HG03565 (cell line): ENCODE measurements around the gene TNS3.

Experiments
- ATAC-seq: cut with Tn5 transposase; IDR thresholded peaks from one replicate; pipeline ENCODE4 v1.9.1; 2021; ENCODE audit warnings: mild to moderate bottlenecking, moderate library complexity; ENCODE audit not compliant: unreplicated experiment

Gene TNS3

DNA sequence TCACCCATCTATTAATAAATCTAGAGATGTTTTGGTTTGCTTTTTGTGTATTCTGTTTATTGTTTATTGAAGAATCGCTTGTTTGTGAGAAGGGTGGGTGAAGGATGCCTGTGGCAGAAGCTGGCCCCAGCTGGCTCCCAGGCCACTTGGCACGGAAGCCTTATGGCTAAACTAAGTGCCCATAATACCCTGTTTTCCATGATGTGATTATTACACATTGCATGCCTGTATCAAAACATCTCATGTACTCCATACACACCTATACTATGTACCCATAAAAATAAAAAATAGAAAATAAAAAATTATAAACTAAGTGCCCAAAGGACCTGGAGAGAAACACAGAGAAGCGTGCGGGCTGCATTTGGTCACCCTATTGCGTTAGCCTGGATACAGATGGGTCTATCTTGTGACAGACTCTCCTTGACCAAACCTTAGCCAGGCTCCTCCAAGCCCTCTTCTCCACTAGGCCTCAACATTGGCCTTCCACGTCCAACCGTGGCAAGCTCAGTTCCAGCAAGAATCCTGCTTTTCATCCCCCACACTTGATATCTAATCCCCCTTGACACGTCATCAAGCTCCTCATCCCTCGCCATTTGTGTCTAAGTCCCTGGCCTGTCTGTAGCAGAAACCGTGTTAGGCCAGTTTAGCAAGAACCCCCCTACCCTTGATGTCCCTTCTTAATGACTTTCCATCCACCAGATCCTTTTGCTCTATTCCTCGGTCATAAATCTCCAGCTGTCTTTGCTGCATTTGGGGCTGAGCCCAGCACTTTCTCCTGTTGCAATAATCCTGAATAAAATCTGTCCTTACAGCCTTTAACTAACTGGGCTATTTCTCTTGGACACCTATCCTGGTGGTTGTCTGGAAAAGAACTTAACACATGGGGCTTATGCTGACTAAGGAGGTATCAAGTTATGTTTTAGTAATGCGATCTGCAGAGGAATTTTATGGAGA is 245.2 kb downstream of the TNS3 start:
- ATAC-seq = no peak

DNA sequence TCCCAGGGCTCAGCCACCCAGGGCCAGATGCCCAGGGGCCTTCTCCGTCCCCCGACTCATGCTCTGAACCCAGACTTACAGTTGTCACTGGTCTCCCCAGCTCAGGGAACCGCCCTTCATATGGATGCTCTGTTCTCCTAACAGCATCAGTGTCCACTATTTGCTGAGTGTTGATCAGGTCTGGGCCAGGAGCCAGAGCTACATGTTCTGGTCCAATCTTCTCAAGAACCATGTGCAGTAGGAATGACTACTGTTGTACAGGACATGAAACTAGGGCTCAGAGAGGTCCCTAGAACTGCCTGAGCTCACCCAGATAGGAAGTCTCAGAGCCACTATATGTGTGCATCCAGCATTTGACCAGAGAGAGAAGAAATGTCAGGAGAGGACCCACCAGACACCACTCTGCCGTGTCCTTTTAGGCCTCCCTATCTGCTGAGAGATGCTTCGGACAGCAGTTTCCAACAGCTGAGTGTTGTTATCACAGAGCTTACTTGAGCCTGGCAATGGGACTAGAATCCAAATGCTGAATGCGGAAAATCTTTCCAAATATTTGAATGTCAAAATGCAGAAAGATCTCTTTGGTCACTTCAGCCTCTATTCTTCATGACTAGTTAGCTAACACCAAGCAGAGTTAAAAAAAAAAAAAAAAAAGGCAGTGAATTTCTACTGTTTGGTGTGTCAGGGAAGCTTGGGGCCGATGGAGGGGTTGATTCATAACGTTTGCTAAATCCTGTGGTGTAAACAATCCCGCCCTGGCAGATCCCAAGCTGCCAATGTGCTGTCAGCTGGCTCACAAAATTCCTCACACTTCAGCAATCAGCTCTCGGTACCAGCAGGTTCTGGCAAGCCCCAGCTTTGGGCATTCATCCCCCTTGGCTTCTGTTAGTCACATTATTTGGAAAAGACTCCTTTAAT is 246.1 kb downstream of the TNS3 start:
- no peak for ATAC-seq

DNA sequence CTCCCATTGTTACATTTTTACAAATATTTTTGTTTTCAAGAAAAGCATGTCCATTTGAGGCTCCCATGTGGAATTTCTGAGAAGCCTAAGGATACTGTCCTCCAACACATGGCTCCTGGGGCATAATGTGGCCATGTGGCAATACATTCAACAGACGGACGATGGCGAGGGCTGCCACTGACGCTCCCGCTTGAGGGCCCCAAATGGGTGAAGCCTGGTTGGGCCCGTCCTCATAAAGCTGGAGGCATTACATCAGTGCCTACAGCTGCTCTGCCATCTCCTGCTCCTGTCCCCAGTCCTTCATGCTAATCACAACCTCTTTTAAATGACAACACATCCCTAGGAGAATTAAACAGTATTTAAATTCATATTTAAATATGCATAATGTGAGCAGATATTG is 246.8 kb downstream of the TNS3 start:
- no peak for ATAC-seq

DNA sequence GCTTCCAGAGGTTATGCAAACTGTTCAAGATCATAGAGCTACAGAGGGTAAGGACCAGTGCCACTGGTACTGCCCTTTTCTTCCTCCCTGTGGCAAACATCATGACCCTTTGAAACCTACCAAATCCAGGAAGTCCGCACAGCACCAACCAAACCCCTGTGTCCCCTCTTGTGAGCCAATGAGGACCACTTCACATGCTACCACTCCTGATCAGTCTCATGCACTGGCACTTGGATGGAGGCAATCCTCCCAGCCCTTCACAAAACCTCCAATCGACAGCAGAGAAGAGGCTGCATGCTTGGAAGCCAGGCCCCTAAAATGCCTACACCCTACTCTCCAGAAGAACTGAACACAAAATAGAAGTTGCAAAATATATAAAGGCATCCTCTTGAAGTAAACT is 248.0 kb downstream of the TNS3 start:
- no peak for ATAC-seq

DNA sequence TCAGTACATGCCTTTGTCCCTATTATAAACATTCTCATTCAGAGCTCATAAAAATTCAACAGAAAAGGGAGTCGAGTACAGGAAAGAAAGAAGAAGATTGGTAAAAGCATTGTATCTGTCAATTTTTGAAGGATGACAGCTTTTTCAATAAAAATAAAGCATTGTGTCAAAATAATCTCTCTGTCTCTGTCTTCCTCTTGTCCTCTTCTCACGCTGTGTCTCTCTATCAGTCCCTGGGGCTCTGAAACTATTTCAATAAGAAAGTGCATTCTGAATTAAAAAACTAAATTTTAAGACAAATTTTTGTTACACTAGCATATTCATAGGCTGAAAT is 248.4 kb downstream of the TNS3 start:
- no peak for ATAC-seq

DNA sequence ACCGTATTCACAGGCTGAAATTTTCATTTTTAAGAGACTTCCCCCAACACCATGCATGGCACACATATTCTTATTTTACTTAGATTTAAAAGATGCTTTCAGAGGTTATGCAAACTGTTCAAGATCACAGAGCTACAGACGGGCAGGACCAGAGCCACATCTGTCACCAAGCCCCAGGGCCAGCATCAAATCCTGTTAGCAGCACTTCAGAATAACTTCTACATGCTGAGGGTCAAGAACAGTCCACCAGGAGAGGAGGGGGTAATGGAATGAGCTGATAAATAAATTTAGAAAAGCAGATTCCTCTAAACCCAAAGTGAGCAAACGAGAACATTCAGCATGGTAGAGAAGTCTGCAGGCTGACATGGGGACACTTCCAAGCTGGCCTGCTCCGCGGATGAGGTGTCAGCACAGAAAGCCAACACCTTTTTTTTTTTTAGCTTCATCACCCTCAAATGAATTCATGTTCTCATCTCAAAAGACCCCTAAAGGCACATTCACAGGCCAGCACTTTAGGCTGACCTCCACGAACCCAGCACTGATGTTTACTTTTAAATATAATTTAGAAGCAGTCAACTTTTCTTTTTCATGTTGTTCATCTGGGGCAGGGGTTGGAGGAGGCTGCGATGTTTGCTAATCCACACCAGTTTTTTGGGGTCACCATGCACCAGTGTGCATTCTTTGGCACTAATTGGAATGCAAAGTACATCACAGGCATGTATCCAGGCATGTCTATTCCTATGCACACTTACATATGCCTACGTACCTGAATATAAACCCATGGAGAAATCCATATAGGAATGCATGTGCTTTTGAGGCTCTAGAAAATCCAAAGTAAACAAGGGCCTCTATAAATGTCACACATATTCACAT is 249.0 kb downstream of the TNS3 start:
- no peak for ATAC-seq

DNA sequence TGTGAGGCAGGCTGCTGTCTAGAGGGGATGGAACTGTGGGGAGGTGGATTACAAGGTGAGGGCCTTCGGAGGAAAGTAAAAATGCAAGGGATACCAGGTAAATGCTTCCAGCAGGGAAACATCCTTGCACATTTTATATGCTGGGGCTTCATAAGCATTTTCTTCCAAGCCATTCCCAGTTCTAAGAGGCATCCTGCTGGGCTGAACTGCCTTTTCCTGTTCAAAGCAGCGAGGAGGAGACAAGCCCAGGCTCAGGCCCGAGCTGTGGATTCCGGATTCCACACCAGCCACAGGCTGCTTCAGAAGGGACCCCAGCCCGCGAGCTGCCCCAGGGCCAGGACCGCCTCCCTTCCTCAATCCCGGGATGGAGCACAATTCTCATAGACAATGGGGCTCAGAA is 249.7 kb downstream of the TNS3 start:
- no peak for ATAC-seq

- no peak for ATAC-seq
These were observed 250.7 kb downstream of the TNS3 start for GRCh38 chr7:47331179-47331565.

DNA sequence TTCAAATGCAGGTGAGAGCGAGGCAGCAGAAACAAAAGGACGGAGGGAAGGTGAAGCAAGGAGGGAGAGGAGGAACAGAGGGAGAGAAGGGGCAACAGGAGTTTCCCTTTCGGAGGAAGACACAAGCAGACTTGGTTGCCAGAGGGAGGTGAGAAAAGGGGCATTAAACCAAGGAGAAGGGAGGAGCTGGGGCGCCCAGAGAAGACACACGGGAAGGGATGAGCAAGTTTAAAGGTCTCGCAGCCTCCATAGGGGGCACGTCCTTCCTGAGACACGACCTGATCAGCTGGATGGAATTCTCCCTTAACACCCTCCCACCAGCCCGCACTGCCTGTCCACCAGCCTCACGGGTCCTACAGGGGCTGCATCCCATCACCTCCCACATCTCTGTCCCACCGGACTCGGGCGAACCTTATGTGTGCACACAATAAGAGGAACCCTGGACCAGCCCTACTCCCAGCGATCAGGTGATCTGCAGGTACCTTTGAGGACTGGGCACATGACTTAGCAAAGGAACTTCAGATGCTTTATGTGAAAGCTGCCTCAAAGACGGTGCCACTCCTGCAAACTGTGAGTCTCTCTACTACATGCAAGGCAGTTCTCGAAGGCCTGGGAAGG is 251.2 kb downstream of the TNS3 start:
- no peak for ATAC-seq

DNA sequence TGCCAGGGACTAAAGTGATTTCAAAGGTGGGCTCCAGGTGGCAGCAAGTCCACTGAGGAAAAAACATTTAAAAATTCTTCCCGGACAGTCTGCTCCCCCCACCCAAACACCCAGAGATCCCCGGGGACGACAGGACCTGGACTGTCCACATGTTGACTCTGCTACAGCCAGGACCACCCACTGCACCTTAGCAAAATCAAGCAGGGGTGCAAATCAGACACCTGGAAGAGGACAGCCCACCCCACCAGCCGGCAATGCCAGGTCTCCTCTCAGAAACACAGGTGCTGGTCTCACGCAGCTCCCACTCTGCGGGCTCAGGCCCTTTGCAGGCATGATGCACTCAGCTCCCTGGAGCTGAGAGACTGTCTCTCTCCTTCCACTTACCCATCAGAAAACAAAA is 251.9 kb downstream of the TNS3 start:
- ATAC-seq = no peak

- ATAC-seq = no peak
These were observed 252.5 kb downstream of the TNS3 start for GRCh38 chr7:47329320-47329926.

DNA sequence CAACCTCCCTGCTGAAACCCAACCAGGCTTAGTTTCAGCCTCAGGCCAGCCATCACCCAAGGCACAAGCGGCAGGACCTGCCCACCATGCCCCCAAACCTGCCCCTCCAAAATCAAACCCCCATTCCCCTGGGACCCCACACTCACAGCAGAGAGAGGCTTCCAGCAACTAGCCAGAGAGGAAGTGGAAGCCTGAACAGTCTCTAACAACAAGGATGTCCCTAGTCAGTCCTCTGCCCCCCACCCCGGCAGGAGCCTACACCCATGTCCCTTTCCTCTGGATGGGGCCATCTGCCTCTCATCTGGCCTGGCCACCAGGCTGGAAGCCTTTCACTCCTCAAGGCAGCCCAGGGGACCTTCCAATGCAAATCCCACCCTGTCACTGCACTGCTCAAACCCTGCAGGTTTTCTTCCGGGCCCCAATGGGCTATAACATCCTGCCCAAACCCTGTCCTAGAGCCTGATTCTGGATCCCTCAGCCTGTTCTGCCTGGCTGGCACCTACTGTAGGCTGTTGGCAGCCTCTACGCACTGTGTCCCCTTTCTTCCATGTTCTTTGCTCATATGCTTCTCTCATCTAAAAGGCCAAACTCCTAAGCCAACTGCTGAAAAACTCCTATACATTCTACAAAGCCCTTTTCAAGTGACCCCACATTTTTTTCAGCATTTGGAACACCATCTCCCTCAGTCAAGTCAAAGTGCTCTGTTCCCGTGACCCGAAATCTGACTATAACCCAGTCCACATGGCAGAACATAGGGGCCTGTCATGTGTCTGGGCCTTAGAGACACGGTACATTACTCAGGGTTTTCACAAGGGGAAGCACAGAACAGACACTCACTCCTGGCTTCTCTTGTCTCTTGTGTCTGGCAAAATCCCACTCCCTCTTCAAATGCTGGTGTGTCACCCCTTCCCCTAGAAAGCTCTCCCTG is 253.3 kb downstream of the TNS3 start:
- no peak for ATAC-seq

GRCh38 chr7:47327698-47328391 is 254.1 kb downstream of the TNS3 start:
- ATAC-seq = no peak

DNA sequence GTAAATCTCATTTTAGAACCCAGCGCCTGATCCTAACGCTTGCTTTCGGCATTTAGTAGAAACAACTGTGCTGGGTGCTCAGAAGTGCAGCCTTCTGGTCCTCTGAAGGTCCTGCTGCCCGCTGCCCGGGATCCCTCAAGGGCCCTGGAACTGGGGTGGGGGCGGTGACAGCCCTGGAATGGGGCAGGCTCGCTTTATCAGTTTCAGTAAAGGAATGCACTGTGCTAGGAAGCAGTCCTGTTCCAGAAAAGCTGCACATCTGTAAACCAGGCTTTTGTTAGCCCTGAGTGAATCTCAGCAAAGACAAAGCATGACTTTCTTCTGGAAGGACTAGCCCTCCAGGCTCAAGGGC is 254.6 kb downstream of the TNS3 start:
- ATAC-seq = no peak

DNA sequence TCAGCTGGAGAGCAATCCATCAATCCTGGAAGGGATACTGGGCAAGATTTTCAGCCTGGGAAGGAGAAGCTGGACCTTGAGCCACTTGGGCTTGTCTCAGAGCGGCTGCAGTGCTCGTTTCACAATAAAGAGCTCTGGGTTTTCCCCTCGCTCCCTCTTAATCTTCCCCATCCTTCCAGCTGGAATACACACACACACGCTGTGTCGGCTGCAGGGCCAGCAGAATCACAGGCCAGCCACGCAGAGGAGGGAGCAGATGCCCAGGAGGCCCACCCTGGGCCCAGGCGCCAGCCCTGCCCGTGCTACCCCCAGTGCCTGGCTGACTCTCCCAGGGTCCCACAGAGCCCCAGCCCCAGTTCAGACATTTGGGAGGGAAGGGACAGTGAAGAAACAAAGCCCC is 255.1 kb downstream of the TNS3 start:
- no peak for ATAC-seq

DNA sequence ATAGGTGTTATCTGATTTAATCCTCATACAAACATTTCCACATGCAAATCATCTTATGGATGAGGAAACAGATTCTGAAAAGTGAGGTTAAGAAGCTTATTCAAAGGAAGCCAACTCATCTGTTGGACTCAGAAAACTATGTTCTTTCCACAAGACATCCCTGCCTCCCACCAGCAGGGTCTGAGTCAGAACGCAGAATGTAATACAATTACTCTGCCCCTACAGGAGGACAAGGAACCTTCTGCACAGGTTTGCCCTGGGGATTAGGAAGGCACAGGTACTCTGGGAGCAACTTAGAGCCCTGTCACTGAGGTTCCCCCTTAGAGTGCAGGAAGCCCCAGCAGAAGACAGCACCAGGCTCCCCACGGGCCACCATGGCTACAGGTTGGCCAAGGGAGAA is 255.7 kb downstream of the TNS3 start:
- ATAC-seq = no peak

DNA sequence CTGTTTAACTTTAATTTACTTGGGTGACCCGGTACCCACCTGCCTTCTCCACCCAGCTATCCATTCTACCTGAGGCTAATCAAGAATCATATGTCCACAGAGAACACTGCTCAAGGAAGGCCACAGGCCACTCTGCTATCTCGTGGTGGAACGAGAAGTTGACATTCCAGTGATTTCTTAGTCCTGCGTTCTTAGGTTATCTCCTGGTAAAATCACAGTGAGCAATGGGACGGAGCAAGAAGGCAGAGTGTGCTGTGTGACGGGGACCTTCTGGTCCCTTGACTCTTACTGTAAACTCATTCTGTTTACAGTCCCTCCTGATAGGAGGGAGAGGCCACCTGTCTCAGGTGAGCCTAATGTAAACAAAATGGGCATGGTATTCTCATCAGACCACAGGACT is 256.6 kb downstream of the TNS3 start:
- no peak for ATAC-seq

GRCh38 chr7:47323904-47324303 is 258.0 kb downstream of the TNS3 start:
- no peak for ATAC-seq

DNA sequence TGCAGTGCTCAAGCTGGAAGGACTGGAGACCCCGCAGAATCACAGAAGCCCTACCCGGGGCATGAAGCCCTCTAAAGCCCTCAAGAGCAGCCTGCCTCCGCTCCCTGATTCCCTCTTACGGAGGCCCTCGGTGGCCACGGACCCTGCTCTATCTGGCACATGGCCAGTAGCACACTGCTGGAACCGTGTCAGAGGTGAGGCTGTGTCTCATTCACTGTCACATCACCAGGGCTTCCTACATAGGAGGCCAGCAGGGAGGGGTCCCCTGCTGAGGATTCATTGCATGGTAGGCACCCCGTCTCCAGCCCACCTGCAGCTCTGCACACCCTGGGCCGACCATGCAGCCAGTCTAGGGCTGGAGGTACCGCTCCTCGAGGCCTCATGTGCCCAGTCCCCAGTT is 259.2 kb downstream of the TNS3 start:
- ATAC-seq = no peak
